HG03025 (cell line): ENCODE results near the gene SCP2.

Experiments
- ATAC-seq: cut with Tn5 transposase; IDR thresholded peaks from one replicate; pipeline ENCODE4 v1.9.1; 2021; ENCODE audit warnings: mild to moderate bottlenecking, moderate library complexity; ENCODE audit not compliant: unreplicated experiment, low FRiP score

The SCP2 gene, protein sequence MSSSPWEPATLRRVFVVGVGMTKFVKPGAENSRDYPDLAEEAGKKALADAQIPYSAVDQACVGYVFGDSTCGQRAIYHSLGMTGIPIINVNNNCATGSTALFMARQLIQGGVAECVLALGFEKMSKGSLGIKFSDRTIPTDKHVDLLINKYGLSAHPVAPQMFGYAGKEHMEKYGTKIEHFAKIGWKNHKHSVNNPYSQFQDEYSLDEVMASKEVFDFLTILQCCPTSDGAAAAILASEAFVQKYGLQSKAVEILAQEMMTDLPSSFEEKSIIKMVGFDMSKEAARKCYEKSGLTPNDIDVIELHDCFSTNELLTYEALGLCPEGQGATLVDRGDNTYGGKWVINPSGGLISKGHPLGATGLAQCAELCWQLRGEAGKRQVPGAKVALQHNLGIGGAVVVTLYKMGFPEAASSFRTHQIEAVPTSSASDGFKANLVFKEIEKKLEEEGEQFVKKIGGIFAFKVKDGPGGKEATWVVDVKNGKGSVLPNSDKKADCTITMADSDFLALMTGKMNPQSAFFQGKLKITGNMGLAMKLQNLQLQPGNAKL

GRCh38 chr1:52927212-52928014, at the start of gene SCP2:
TSS of gene SCP2 (plus strand) at chr1:52927276. CDS start at chr1:52927397, 121 bp downstream.
- peak; percentile 65 for ATAC-seq

DNA sequence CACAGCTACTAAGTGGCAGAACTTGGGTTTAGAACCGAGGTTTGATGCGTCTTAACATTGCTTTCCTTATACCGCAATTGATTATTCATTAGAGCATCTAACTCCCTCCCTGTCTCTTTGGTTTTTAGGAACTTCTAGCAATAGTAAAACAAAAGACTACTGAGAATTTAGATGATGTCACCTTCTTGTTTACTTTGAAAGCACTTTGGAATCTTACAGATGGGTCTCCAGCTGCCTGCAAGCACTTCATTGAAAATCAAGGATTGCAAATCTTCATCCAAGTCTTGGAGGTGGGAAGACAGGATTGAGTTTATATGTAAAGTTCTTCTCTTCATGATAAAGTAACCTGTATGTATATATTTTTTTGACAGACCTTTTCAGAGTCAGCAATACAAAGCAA, 49.5 kb upstream of the SCP2 start:
- no peak for ATAC-seq

DNA sequence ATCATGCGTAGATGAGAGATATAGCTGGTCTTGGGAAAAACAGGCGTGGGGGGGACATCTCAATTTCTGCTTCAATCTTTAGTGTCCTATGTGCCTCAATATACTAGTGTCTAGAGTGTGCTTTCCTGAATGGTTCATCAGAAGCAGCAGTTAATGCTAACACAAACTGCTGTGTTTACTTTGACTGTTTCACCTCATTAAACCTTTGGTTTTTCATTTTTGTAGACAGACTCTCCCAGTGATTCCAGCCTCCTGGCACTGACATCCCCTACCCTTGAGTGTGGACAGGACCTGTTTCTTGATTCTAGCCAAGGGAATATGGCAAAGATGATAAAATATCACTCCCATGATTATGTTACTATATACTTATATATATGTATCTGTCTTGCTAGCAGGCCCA, 46.9 kb upstream of the SCP2 start:
- ATAC-seq: no peak

GRCh38 chr1:52887483-52887882, 39.6 kb upstream of the SCP2 start:
- ATAC-seq: no peak

- ATAC-seq: no peak
These were observed 34.5 kb upstream of the SCP2 start for GRCh38 chr1:52892424-52893215.

DNA sequence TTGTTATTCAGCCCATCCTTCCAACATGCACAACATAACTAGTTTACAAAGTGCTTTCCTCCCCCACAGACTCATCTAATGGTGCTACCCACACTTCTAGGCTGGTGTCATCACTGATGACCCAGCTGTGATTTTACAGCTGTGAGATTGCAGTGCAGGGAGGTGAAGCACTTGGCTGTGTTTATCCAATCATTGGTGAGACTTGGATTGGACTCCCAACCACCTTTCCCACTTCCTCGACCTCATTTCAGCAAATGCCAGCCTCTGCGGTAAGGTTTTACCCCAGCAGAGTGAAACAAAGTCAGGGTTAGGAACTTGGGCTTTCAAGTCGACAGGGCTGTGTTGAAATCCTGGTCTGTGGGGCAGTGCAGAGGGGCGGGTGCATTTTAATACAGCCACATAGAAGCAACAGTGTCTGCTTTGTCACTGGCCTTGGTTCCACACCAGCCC, 27.6 kb upstream of the SCP2 start:
- ATAC-seq: no peak

DNA sequence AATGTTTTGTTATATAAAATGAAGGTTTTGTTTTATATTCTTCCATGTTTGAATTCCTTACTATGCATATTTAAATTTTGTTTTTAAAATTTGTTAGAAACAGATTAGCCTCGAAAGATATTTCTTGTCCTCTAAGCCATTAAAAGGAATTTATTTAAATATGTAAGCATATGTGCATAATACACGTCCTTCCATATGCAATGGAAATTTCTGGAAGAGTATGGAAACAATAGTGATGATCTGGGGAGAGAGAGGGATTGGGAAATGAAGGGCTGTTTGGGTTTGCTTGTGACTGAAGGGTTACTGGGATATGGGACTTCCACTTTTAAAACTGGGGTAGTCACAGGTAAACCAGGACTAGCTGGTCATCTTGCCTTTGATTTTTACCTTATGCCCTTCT, 26.7 kb upstream of the SCP2 start:
- no peak for ATAC-seq

- ATAC-seq: no peak
These were observed 25.7 kb upstream of the SCP2 start for GRCh38 chr1:52901384-52901783.

DNA sequence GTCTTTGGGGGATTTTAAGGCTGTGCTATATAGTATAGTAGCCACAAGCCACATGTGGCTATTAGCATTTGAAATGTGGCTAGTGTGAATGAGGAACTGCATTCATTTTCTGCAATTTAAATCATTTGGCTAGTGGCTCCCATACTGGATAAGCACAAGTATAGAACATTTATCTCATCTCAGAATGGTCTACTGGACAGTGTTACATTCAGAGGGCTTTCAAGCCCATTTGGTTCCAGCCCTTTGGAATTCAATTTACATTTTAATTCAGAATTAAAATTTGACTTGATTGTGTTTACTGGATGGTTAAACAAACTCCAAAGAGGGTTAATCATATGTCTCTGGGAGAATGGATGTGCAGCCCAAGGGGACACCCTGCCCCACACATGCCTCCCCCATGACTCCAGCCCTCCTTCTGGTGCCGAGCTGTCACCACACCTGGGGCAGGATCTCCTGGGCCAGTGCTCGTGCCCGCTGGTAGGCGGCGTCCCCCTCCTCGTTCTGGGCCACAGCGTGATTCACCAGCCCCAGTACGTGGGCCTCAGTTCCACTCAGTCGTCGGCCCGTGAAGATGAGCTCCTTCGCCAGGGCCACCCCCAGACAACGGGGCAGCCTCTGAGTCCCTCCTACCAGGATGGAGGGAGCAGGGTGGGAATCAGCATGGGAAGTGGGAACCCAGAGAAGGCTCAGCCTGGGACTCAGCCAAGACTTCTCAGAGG, 22.7 kb upstream of the SCP2 start:
- ATAC-seq: no peak

DNA sequence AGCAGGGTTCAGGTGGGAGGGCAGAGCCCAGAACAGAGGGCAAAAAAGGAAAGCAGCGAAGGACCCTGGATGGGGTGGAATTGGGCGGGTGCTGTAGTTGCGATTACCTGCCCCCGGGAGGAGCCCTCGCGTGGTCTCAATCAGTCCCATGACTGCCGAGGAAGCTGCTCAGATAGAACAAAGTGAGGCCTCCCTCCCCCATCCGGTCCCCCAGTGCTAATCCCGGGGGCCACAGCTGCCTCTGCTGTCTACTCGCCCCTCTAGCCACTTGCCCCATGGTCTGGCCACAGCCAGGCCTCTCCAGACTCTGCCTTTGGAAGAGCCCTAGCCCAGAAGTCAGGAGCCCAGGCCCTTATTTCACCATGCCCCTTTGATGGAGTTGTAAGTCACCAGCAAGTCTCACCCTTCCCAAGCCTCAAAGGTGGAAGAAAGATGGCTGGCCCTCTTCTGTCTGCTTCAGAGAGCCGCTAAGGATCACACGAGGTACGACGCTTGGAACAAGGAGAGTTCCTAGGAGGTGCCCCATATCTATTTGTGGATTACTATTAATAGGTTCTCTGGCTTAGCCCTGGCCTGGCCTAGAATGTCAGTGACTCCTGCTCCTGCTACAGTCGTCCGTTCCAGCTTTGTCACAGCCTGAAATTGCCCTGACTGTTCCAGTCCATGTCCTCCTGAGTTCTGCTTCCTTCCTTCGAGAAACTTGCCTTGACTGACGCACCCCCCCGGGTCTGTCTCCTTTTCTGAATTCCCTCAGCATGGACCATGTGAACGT, 22.0 kb upstream of the SCP2 start:
- no peak for ATAC-seq

GRCh38 chr1:52906135-52906603, 20.9 kb upstream of the SCP2 start:
- no peak for ATAC-seq

DNA sequence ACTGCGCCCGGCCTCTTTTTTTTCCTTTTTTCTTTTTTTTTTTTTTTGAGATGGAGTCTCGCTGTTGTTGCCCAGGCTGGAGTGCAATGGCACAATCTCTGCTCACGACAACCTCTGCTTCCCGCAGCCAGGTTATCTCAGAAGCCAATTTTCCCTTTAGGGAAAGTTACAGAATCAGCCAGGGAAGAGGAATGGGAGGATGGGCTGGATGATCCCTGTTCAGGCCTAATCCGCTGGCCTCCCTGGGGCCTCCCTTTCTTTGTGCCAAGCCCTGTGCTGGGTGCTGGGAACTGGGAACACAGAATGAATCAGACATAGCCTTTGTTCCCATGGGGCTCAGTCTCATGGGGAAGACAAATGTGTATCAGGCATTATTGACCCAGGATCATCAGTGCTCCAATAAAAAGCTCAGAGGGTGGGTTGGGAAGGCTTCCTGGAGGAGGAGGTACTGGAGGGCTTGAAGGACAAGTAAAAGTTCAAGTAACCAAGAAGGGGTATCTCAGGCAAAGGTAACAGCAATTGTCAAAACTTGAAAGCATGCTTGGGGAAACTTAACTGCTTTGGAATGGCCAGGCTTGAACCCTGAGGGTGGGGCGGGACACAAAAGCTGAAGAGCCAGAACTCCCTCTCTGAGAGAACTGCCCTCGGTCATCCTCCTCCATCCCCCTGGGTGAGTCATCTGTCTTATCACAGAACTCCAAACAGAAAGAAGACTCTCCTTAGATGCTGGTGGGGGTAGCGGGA, 19.8 kb upstream of the SCP2 start:
- no peak for ATAC-seq

- ATAC-seq: no peak
These were observed 19.3 kb upstream of the SCP2 start for GRCh38 chr1:52907812-52908153.

GRCh38 chr1:52911541-52911940, 15.5 kb upstream of the SCP2 start:
- ATAC-seq: no peak

GRCh38 chr1:52913014-52913413, 14.1 kb upstream of the SCP2 start:
- no peak for ATAC-seq

DNA sequence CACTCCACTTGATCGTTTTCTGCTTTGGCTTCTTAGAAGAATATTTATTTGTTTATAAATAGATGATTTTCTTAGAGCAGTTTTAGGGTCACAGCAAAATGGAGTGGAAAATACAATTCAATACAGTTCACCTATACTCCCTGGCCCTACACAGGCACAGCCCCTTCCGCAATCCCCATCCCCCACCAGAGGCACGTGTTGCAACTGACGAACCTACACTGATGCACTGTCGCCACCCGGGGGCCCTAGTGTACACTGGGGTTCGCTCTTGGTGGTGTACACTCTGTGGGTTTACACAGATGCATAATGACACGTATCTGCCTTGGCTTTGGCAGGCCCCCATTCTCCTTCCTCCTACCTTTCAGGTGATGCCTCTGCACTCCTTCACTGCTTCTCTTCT, 13.5 kb upstream of the SCP2 start:
- no peak for ATAC-seq

GRCh38 chr1:52914463-52914862, 12.6 kb upstream of the SCP2 start:
- no peak for ATAC-seq

DNA sequence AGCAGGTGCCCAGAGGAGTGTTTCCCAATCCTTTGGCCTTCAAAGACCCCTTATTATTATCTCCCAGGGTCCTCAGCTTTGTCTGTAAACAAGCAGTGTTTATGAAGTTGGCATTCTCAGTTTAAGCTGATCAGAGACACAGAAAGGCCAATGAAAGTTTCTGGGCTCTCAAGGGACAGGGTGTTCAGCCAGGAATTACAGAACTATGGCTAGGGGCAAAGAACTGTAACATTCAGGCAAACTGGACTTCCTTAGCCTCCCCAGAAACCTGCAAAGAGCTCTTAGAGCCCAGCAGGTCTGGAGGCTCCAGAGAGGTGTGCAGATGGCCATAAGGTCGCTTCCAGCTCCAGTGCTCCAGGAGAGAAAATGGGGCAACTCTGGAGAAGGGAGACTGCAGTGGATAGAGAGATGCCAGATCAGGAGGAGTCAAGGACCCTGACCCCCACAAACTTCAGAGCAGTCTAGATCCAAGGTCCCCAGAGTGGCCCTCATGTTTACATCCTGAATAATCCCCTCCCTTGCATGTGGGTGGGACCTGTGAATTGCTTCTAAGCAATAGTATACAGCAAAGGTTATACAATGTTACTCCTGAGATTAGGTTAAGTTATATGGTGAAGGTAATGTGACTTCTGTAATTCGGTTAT, 11.7 kb upstream of the SCP2 start:
- ATAC-seq: no peak
